ENCODE results near the gene CEP112. TPM values are rescaled to one million over a fixed set of nuclear protein-coding genes. Genes with fewer than 3 reads are reported as not detected.
"Not testable (repeated sequence)": the region's sequence is repeated elsewhere in the genome, so short reads cannot be mapped to it uniquely, and the experiment has no call there.

The CEP112 gene
- polyA plus RNA-seq, 2 donors: 1.6 to 3.1 TPM

GRCh38 chr17:65684631-65685030 lies 507.3 kb downstream of the CEP112 start:
- 82 to 86% methylated on average over 4 of the region's 4 CpGs for WGBS, 2 donors
- H3K36me3 ChIP-seq (ENCODE audit: control insufficient read depth in 2 of 2, insufficient read depth in 2 of 2, low read length in 1 of 2): no peaks in the 10 kb centered on the region
- H3K4me3 ChIP-seq (ENCODE audit: low read depth in 1 of 2, low read length in 2 of 2): no peak overlapping the region
- no peak overlapping the region for H3K27ac ChIP-seq (ENCODE audit: low read depth in 2 of 2, low read length in 1 of 2)
- no peaks in the 10 kb centered on the region for H3K9me3 ChIP-seq (ENCODE audit: control insufficient read depth in 2 of 2, insufficient read depth in 1 of 2, low read depth in 1 of 2, low read length in 1 of 2)
- no peaks in the 10 kb centered on the region for H3K27me3 ChIP-seq (ENCODE audit: control insufficient read depth in 1 of 2, insufficient read depth in 2 of 2, low read length in 2 of 2)
- no peaks in the 10 kb centered on the region for H3K4me1 ChIP-seq (ENCODE audit: control insufficient read depth in 2 of 2, insufficient read depth in 2 of 2, low read length in 1 of 2)

GRCh38 chr17:65683428-65683827 lies 508.5 kb downstream of the CEP112 start:
- Histone ChIP-seq H3K4me3 (ENCODE audit: low read depth in 1 of 2, low read length in 2 of 2) (no peak overlapping the region), H3K9me3 (ENCODE audit: control insufficient read depth in 2 of 2, insufficient read depth in 1 of 2, low read depth in 1 of 2, low read length in 1 of 2) (no peaks in the 10 kb centered on the region), H3K27me3 (ENCODE audit: control insufficient read depth in 1 of 2, insufficient read depth in 2 of 2, low read length in 2 of 2) (no peaks in the 10 kb centered on the region), H3K36me3 (ENCODE audit: control insufficient read depth in 2 of 2, insufficient read depth in 2 of 2, low read length in 1 of 2) (no peaks in the 10 kb centered on the region), H3K27ac (ENCODE audit: low read depth in 2 of 2, low read length in 1 of 2) (no peak overlapping the region), H3K4me1 (ENCODE audit: control insufficient read depth in 2 of 2, insufficient read depth in 2 of 2, low read length in 1 of 2) (no peaks in the 10 kb centered on the region)
- 80 to 89% methylated on average over 7 of the region's 7 CpGs for WGBS, 2 donors

- WGBS, 2 donors: 73 to 77% methylated on average over 5 of the region's 5 CpGs
- not testable (repeated sequence) for H3K27ac ChIP-seq (ENCODE audit: low read depth in 2 of 2, low read length in 1 of 2); H3K4me3 ChIP-seq (ENCODE audit: low read depth in 1 of 2, low read length in 2 of 2)
Measured at GRCh38 chr17:65681763-65682162, 510.2 kb downstream of the CEP112 start.

DNA sequence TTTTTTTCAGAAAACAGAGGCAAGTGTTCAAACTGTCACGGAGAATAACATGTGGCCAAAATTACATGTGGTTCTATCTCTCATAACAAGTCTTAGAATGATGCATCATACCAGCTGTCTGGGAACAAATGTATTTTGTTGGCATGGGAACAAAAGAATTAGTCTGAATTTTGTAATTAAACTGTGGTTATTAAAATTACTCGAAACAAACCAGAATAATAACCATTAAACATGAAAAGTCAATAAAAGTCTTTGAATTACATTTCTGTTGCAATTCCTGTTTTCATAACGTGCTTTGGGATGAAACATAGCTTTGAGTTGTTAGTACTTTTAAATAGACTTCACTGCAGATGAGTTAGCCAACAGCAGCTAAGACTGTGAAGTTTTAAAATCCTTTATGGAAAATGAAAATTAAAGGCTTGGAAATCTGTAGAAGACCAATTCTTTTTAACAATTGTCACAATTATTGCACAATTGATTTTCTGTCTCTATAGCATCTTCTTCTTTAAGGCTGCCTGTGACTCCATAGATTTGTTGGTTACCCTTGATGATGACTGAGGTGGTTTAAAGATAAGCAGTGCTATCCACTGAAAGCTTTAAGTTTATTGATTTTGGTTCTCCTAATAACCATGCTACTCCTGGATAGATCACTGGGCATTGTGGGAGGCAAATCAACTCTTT lies 512.6 kb downstream of the CEP112 start:
- no peaks in the 10 kb centered on the region for H3K27me3 ChIP-seq (ENCODE audit: control insufficient read depth in 1 of 2, insufficient read depth in 2 of 2, low read length in 2 of 2)
- H3K27ac ChIP-seq (ENCODE audit: low read depth in 2 of 2, low read length in 1 of 2): no peak overlapping the region
- H3K9me3 ChIP-seq (ENCODE audit: control insufficient read depth in 2 of 2, insufficient read depth in 1 of 2, low read depth in 1 of 2, low read length in 1 of 2): no peaks in the 10 kb centered on the region
- no peak overlapping the region for H3K4me3 ChIP-seq (ENCODE audit: low read depth in 1 of 2, low read length in 2 of 2)
- no peaks in the 10 kb centered on the region for H3K36me3 ChIP-seq (ENCODE audit: control insufficient read depth in 2 of 2, insufficient read depth in 2 of 2, low read length in 1 of 2)
- H3K4me1 ChIP-seq (ENCODE audit: control insufficient read depth in 2 of 2, insufficient read depth in 2 of 2, low read length in 1 of 2): no peaks in the 10 kb centered on the region
- 39 to 49% methylated on average over 3 of the region's 3 CpGs for WGBS, 2 donors

More at GRCh38 chr17:65681763-65682162, 510.2 kb downstream of the CEP112 start:
- not testable (repeated sequence) for H3K9me3 ChIP-seq (ENCODE audit: control insufficient read depth in 2 of 2, insufficient read depth in 1 of 2, low read depth in 1 of 2, low read length in 1 of 2); H3K27me3 ChIP-seq (ENCODE audit: control insufficient read depth in 1 of 2, insufficient read depth in 2 of 2, low read length in 2 of 2); H3K36me3 ChIP-seq (ENCODE audit: control insufficient read depth in 2 of 2, insufficient read depth in 2 of 2, low read length in 1 of 2); H3K4me1 ChIP-seq (ENCODE audit: control insufficient read depth in 2 of 2, insufficient read depth in 2 of 2, low read length in 1 of 2)

- no peaks in the 10 kb centered on the region for H3K27me3 ChIP-seq (ENCODE audit: control insufficient read depth in 1 of 2, insufficient read depth in 2 of 2, low read length in 2 of 2)
- no peaks in the 10 kb centered on the region for H3K9me3 ChIP-seq (ENCODE audit: control insufficient read depth in 2 of 2, insufficient read depth in 1 of 2, low read depth in 1 of 2, low read length in 1 of 2)
- no peaks in the 10 kb centered on the region for H3K4me1 ChIP-seq (ENCODE audit: control insufficient read depth in 2 of 2, insufficient read depth in 2 of 2, low read length in 1 of 2)
- 63 to 70% methylated on average over 9 of the region's 9 CpGs for WGBS, 2 donors
- H3K4me3 ChIP-seq (ENCODE audit: low read depth in 1 of 2, low read length in 2 of 2): no peak overlapping the region
- H3K36me3 ChIP-seq (ENCODE audit: control insufficient read depth in 2 of 2, insufficient read depth in 2 of 2, low read length in 1 of 2): no peaks in the 10 kb centered on the region
- no peak overlapping the region for H3K27ac ChIP-seq (ENCODE audit: low read depth in 2 of 2, low read length in 1 of 2)
Measured at GRCh38 chr17:65678546-65678945, 513.4 kb downstream of the CEP112 start.

DNA sequence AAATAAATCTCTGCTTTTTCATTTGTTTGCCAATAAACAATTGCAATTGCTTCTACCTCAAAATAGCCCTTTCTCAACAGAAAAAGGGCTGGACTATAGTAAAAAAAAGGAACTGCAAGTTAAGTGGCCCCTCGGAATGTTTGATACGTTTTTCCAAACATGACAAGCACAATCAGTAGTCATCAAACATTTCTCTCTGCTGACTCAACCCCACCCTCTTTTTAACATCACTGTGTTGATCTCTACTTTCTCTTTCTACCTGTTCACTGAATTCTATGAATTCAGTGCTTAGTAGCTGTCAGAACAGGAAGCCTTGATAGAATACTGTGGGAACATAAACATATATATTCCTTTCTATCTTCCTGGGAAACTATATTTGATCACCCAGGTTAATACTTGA lies 514.0 kb downstream of the CEP112 start:
- no peaks in the 10 kb centered on the region for H3K9me3 ChIP-seq (ENCODE audit: control insufficient read depth in 2 of 2, insufficient read depth in 1 of 2, low read depth in 1 of 2, low read length in 1 of 2)
- no peak overlapping the region for H3K27ac ChIP-seq (ENCODE audit: low read depth in 2 of 2, low read length in 1 of 2)
- WGBS, 2 donors: 45 to 67% methylated on average over 2 of the region's 2 CpGs
- H3K36me3 ChIP-seq (ENCODE audit: control insufficient read depth in 2 of 2, insufficient read depth in 2 of 2, low read length in 1 of 2): no peaks in the 10 kb centered on the region
- H3K4me1 ChIP-seq (ENCODE audit: control insufficient read depth in 2 of 2, insufficient read depth in 2 of 2, low read length in 1 of 2): no peaks in the 10 kb centered on the region
- H3K27me3 ChIP-seq (ENCODE audit: control insufficient read depth in 1 of 2, insufficient read depth in 2 of 2, low read length in 2 of 2): no peaks in the 10 kb centered on the region
- H3K4me3 ChIP-seq (ENCODE audit: low read depth in 1 of 2, low read length in 2 of 2): no peak overlapping the region

- H3K36me3 ChIP-seq (ENCODE audit: control insufficient read depth in 2 of 2, insufficient read depth in 2 of 2, low read length in 1 of 2): no peaks in the 10 kb centered on the region
- no peak overlapping the region for H3K27ac ChIP-seq (ENCODE audit: low read depth in 2 of 2, low read length in 1 of 2)
- no peaks in the 10 kb centered on the region for H3K27me3 ChIP-seq (ENCODE audit: control insufficient read depth in 1 of 2, insufficient read depth in 2 of 2, low read length in 2 of 2)
- 77 to 88% methylated on average over 1 of the region's 1 CpG for WGBS, 2 donors
- no peak overlapping the region for H3K4me3 ChIP-seq (ENCODE audit: low read depth in 1 of 2, low read length in 2 of 2)
- H3K4me1 ChIP-seq (ENCODE audit: control insufficient read depth in 2 of 2, insufficient read depth in 2 of 2, low read length in 1 of 2): no peaks in the 10 kb centered on the region
- no peaks in the 10 kb centered on the region for H3K9me3 ChIP-seq (ENCODE audit: control insufficient read depth in 2 of 2, insufficient read depth in 1 of 2, low read depth in 1 of 2, low read length in 1 of 2)
Measured at GRCh38 chr17:65674246-65675045, 517.5 kb downstream of the CEP112 start.

DNA sequence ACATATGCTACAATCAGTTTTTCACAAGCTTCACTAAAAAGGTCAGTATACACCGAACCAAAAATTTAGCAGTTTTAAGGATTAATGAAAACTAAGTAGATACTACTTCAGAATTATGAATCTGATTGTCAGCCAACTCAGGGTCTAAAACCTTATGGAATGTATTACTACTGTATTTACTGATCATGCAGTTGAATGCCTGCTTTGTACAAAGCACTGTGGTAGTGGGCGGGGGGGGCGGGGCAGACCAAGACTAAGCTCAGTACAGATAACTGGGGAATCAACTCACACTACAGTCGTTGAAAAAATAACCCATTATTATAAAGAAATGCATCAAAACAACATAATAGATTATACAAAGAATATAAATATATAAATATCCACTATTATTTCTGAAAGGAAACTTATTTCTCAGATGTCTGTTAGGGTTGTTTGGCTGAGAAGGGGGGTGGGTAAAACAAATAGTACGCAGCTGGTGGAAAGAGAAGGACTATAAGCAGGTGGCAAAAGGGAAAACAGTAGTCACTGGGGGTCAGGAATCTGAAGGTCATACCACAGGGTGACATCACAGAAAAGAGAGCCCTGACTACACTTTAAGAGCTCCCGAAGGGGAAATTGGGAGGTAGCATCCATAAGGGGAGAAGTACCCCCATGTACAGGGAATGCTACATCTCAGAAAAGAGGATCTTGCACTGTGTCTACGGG lies 521.1 kb downstream of the CEP112 start:
- no peaks in the 10 kb centered on the region for H3K9me3 ChIP-seq (ENCODE audit: control insufficient read depth in 2 of 2, insufficient read depth in 1 of 2, low read depth in 1 of 2, low read length in 1 of 2)
- no peak overlapping the region for H3K4me3 ChIP-seq (ENCODE audit: low read depth in 1 of 2, low read length in 2 of 2)
- no peaks in the 10 kb centered on the region for H3K4me1 ChIP-seq (ENCODE audit: control insufficient read depth in 2 of 2, insufficient read depth in 2 of 2, low read length in 1 of 2)
- H3K27me3 ChIP-seq (ENCODE audit: control insufficient read depth in 1 of 2, insufficient read depth in 2 of 2, low read length in 2 of 2): no peaks in the 10 kb centered on the region
- H3K36me3 ChIP-seq (ENCODE audit: control insufficient read depth in 2 of 2, insufficient read depth in 2 of 2, low read length in 1 of 2): no peaks in the 10 kb centered on the region
- WGBS, 2 donors: 82 to 90% methylated on average over 7 of the region's 7 CpGs
- no peak overlapping the region for H3K27ac ChIP-seq (ENCODE audit: low read depth in 2 of 2, low read length in 1 of 2)

- no peaks in the 10 kb centered on the region for H3K4me1 ChIP-seq (ENCODE audit: control insufficient read depth in 2 of 2, insufficient read depth in 2 of 2, low read length in 1 of 2)
- H3K27ac ChIP-seq (ENCODE audit: low read depth in 2 of 2, low read length in 1 of 2): no peak overlapping the region
- no peak overlapping the region for H3K4me3 ChIP-seq (ENCODE audit: low read depth in 1 of 2, low read length in 2 of 2)
- H3K27me3 ChIP-seq (ENCODE audit: control insufficient read depth in 1 of 2, insufficient read depth in 2 of 2, low read length in 2 of 2): no peaks in the 10 kb centered on the region
- H3K36me3 ChIP-seq (ENCODE audit: control insufficient read depth in 2 of 2, insufficient read depth in 2 of 2, low read length in 1 of 2): no peaks in the 10 kb centered on the region
- 60 to 69% methylated on average over 5 of the region's 5 CpGs for whole genome bisulfite sequencing, 2 donors
- H3K9me3 ChIP-seq (ENCODE audit: control insufficient read depth in 2 of 2, insufficient read depth in 1 of 2, low read depth in 1 of 2, low read length in 1 of 2): no peaks in the 10 kb centered on the region
Measured at GRCh38 chr17:65668211-65668610, 523.7 kb downstream of the CEP112 start.
